H1 (cell line): ENCODE data around the gene MBP. TPM values are rescaled to one million over a fixed set of nuclear protein-coding genes. Genes with fewer than 3 reads are reported as not detected.

ENCODE experiments used
- CTCF ChIA-PET: fragments of 300-600 bp; sonication (Branson Sonifier 250); formaldehyde crosslinking; loops from one replicate; lab custom pipeline; 2021; ENCODE audit not compliant: partially characterized antibody; lab: Charles Lee
- POLR2A ChIA-PET: fragments of 300-600 bp; sonication (Branson Sonifier 250); formaldehyde crosslinking; loops from one replicate; lab custom pipeline; 2021; ENCODE audit warnings: inconsistent platforms; ENCODE audit not compliant: partially characterized antibody; lab: Charles Lee
- DNase-seq, 2 experiments: peaks; one replicate each; pipeline versions ENCODE4 v3.0.0 to v3.0.0-alpha.2; 2010 to 2022; ENCODE audit warnings: low spot score in 2 of 2, low read depth in 1 of 2, mixed read lengths in 1 of 2
- FAIRE-seq: peaks from 2 replicates; lab custom pipeline; 2011; peaks lifted over from hg19 to GRCh38; lab: Jason Lieb, UNC
- H2AFZ ChIP-seq: 2 replicates; pipeline ENCODE4 v1.8.1; 2012; ENCODE audit warnings: low read length, inconsistent platforms
- H2AK5ac ChIP-seq: 2 replicates; pipeline ENCODE4 v1.6.1; 2013; ENCODE audit warnings: low read depth, low read length
- H2BK120ac ChIP-seq: replicated peaks from 2 replicates; pipeline ENCODE3; 2013; ENCODE audit warnings: low read depth, low read length, inconsistent platforms
- H2BK12ac ChIP-seq: 2 replicates; pipeline ENCODE4 v1.6.1; 2013; ENCODE audit warnings: low read depth, low read length
- H2BK15ac ChIP-seq: 2 replicates; pipeline ENCODE4 v1.6.1; 2013; ENCODE audit warnings: low read length
- H2BK20ac ChIP-seq: 2 replicates; pipeline ENCODE4 v1.6.1; 2013; ENCODE audit warnings: low read length
- H2BK5ac ChIP-seq: 2 replicates; pipeline ENCODE4 v1.6.1; 2013; ENCODE audit warnings: low read depth, low read length
- H3K14ac ChIP-seq: 2 replicates; pipeline ENCODE4 v1.6.1; 2013; ENCODE audit warnings: inconsistent platforms; ENCODE audit not compliant: insufficient read length
- H3K18ac ChIP-seq: 2 replicates; pipeline ENCODE4 v1.6.1; 2013; ENCODE audit warnings: low read length; ENCODE audit errors: extremely low read depth
- H3K23ac ChIP-seq: 2 replicates; pipeline ENCODE4 v1.6.1; 2013; ENCODE audit warnings: inconsistent platforms; ENCODE audit not compliant: insufficient read length
- H3K23me2 ChIP-seq: 2 replicates; pipeline ENCODE4 v1.6.1; 2013; ENCODE audit warnings: low read depth, low read length
- H3K27ac ChIP-seq: 2 replicates; pipeline ENCODE4 v1.6.1; 2011; ENCODE audit warnings: low read depth, low read length, inconsistent platforms
- H3K27me3 ChIP-seq, 4 experiments: replicated peaks in 1 of 4; 1 replicate in 1 of 4; 2 replicates in 3 of 4; pipeline versions ENCODE4 v1.6.1 to v1.8.1; 2011 to 2013; ENCODE audit warnings: low read length in 3 of 4, mild to moderate bottlenecking in 3 of 4, inconsistent platforms in 2 of 4, mixed read lengths in 2 of 4, moderate library complexity in 1 of 4; ENCODE audit not compliant: control insufficient read depth in 3 of 4, insufficient read depth in 3 of 4; ENCODE audit errors: extremely low read depth in 1 of 4
- H3K36me3 ChIP-seq, 4 experiments: 2 replicates each; pipeline versions ENCODE4 v1.6.1 to v1.8.1; 2011 to 2013; ENCODE audit warnings: mild to moderate bottlenecking in 4 of 4, low read length in 3 of 4, moderate library complexity in 2 of 4, control low read depth in 1 of 4, inconsistent platforms in 1 of 4; ENCODE audit not compliant: insufficient read depth in 4 of 4, control insufficient read depth in 2 of 4
- H3K4ac ChIP-seq: replicated peaks from 2 replicates; pipeline ENCODE3; 2013; ENCODE audit warnings: low read length, low read depth, mixed read lengths, inconsistent platforms; ENCODE audit not compliant: insufficient read length
- H3K4me1 ChIP-seq, 4 experiments: replicated peaks in 1 of 4; 1 replicate in 1 of 4; 2 replicates in 3 of 4; pipeline versions ENCODE4 v1.6.1 to v1.8.1; 2011 to 2013; ENCODE audit warnings: low read length in 3 of 4, inconsistent platforms in 2 of 4, mixed read lengths in 1 of 4; ENCODE audit not compliant: insufficient read depth in 4 of 4, control insufficient read depth in 3 of 4
- H3K4me2 ChIP-seq, 2 experiments: 2 replicates each; pipeline versions ENCODE4 v1.6.1 to v1.8.1; 2011 to 2013; ENCODE audit warnings: low read depth in 2 of 2, low read length in 2 of 2, control low read depth in 1 of 2, inconsistent platforms in 1 of 2, mild to moderate bottlenecking in 1 of 2; ENCODE audit not compliant: insufficient read depth in 1 of 2
- H3K4me3 ChIP-seq, 4 experiments: fragments of 200-600, 300-600 bp in 1 of 4; sonication (generic), shearing (Covaris generic), sonication (Bioruptor Twin) in 1 of 4; 2 replicates each; pipeline versions ENCODE4 v1.5.1 to v1.8.1; 2011 to 2016; ENCODE audit warnings: low read length in 4 of 4, low read depth in 3 of 4, control low read depth in 2 of 4, inconsistent platforms in 2 of 4, mild to moderate bottlenecking in 2 of 4, mixed read lengths in 1 of 4, moderate library complexity in 1 of 4; ENCODE audit not compliant: insufficient read depth in 2 of 4; ENCODE audit errors: extremely low read depth in 1 of 4
- H3K56ac ChIP-seq: replicated peaks from 2 replicates; pipeline ENCODE3; 2013; ENCODE audit warnings: low read depth, mild to moderate bottlenecking, mixed read lengths, low read length, inconsistent platforms; ENCODE audit not compliant: insufficient read length
- H3K79me1 ChIP-seq: 2 replicates; pipeline ENCODE4 v1.6.1; 2013; ENCODE audit warnings: low read depth, low read length, control low read depth
- H3K79me2 ChIP-seq, 2 experiments: 2 replicates each; pipeline versions ENCODE4 v1.6.1 to v1.8.1; 2012 to 2013; ENCODE audit warnings: low read length in 2 of 2, mild to moderate bottlenecking in 2 of 2, inconsistent platforms in 1 of 2; ENCODE audit not compliant: insufficient read depth in 2 of 2, control insufficient read depth in 1 of 2
- H3K9ac ChIP-seq, 4 experiments: replicated peaks in 1 of 4; 1 replicate in 1 of 4; 2 replicates in 3 of 4; pipeline versions ENCODE4 v1.6.1 to v1.8.1; 2011 to 2013; ENCODE audit warnings: low read depth in 3 of 4, low read length in 3 of 4, control low read depth in 2 of 4, mild to moderate bottlenecking in 2 of 4, moderate library complexity in 2 of 4, inconsistent platforms in 1 of 4; ENCODE audit errors: extremely low read depth in 1 of 4
- H3K9me3 ChIP-seq, 2 experiments: 2 replicates each; pipeline versions ENCODE4 v1.6.1 to v1.8.1; 2012 to 2013; ENCODE audit warnings: mild to moderate bottlenecking in 2 of 2, moderate library complexity in 2 of 2, control low read depth in 1 of 2, inconsistent platforms in 1 of 2, low read depth in 1 of 2, low read length in 1 of 2, mixed read lengths in 1 of 2; ENCODE audit not compliant: insufficient read depth in 2 of 2
- H4K20me1 ChIP-seq, 2 experiments: replicated peaks in 1 of 2; 2 replicates each; pipeline versions ENCODE3 to v1.8.1; 2011 to 2013; ENCODE audit warnings: inconsistent platforms in 2 of 2, low read length in 2 of 2, mild to moderate bottlenecking in 1 of 2; ENCODE audit not compliant: insufficient read depth in 2 of 2, control insufficient read depth in 1 of 2
- H4K5ac ChIP-seq: 2 replicates; pipeline ENCODE4 v1.6.1; 2013; ENCODE audit warnings: low read length, low read depth, mixed read lengths, inconsistent platforms; ENCODE audit not compliant: insufficient read length
- H4K8ac ChIP-seq: 2 replicates; pipeline ENCODE4 v1.8.0; 2013; ENCODE audit warnings: mild to moderate bottlenecking, moderate library complexity, low read length, inconsistent platforms; ENCODE audit not compliant: insufficient read depth; ENCODE audit errors: extremely low read depth
- H4K91ac ChIP-seq: replicated peaks from 2 replicates; pipeline ENCODE3; 2013; ENCODE audit warnings: low read length, mixed read lengths, inconsistent platforms; ENCODE audit not compliant: insufficient read length
- ASH2L ChIP-seq: fragments of 200-600, 300-600 bp; sonication (generic); IDR thresholded peaks from one replicate; pipeline ENCODE4 v1.7.1; 2017; ENCODE audit warnings: low read length
- CEBPB ChIP-seq: IDR thresholded peaks from 2 replicates; pipeline ENCODE4 v1.6.1; 2012; ENCODE audit warnings: low read depth, low read length
- CREB1 ChIP-seq: IDR thresholded peaks from 2 replicates; pipeline ENCODE4 v1.6.1; 2012; ENCODE audit warnings: inconsistent platforms
- EGR1 ChIP-seq: IDR thresholded peaks from 2 replicates; pipeline ENCODE4 v1.6.1; 2011; ENCODE audit warnings: low read depth, low read length, borderline replicate concordance
- JUND ChIP-seq: IDR thresholded peaks from 2 replicates; pipeline ENCODE4 v1.6.1; 2011; ENCODE audit warnings: mild to moderate bottlenecking, improper control_type of control experiment, low read length
- KDM4A ChIP-seq: IDR thresholded peaks from one replicate; pipeline ENCODE4 v1.7.1; 2012; ENCODE audit warnings: low read depth, mild to moderate bottlenecking, moderate library complexity, low read length, inconsistent platforms; ENCODE audit not compliant: severe bottlenecking
- TCF12 ChIP-seq: IDR thresholded peaks from 2 replicates; pipeline ENCODE4 v1.6.1; 2011; ENCODE audit warnings: low read depth, mild to moderate bottlenecking, low read length
- WGBS, 2 experiments: shearing (Covaris generic) in 1 of 2; methylation state at CpG; one replicate each; pipeline versions ENCODE4 v1.1.6 to v1.1.7; 2013 to 2015; ENCODE audit warnings: low lambda C conversion rate in 2 of 2, mixed read lengths in 2 of 2, inconsistent platforms in 1 of 2, low coverage in 1 of 2, missing lambda C conversion rate in 1 of 2; ENCODE audit not compliant: insufficient replicate concordance in 2 of 2, insufficient coverage in 1 of 2, insufficient read length in 1 of 2; ENCODE audit errors: extremely low coverage in 1 of 2, missing lambda C conversion rate in 1 of 2; 5-methylcytosine and 5-hydroxymethylcytosine counted together
- polyA plus RNA-seq, 7 experiments: library from polyadenylated mRNA; depleted of rRNA in 3 of 7; stranded (reverse) in 5 of 7; unstranded in 2 of 7; fragments of >200 nt in 5 of 7; fragments of 200-250 nt in 2 of 7; gene quantifications; 1 replicate in 5 of 7; 2 replicates in 1 of 7; 4 replicates in 1 of 7; pipeline versions ENCODE4 v1.2.1 to v1.2.3, GENCODE V29; 2011 to 2013; ENCODE audit warnings: missing spikeins in 2 of 7, mixed read lengths in 2 of 7
- total RNA-seq: library from RNA; stranded (reverse); fragmentation: NEBNext Ultra II Directional; extraction: Animal tissue kit (Norgen Biotek cat#: 25700); gene quantifications from 2 replicates; pipeline ENCODE4 v1.2.1, GENCODE V29; 2021
- TF ChIP-seq, protein P1 (sequence below), 3 experiments: IDR thresholded peaks; 1 replicate in 2 of 3; 2 replicates in 1 of 3; pipeline versions ENCODE4 v1.5.1 to v1.6.1; 2011; ENCODE audit warnings: low read length in 3 of 3, mild to moderate bottlenecking in 3 of 3, inconsistent platforms in 2 of 3, low read depth in 1 of 3, moderate library complexity in 1 of 3; ENCODE audit not compliant: insufficient read depth in 1 of 3; ENCODE audit errors: control extremely low read depth in 1 of 3

MBP gene
- total and polyA plus RNA-seq, 2 of the 8 experiments (the other 6 are each of a cell fraction or from before 2014, with no cell fraction given): 7.7 to 19.2 TPM

DNA sequence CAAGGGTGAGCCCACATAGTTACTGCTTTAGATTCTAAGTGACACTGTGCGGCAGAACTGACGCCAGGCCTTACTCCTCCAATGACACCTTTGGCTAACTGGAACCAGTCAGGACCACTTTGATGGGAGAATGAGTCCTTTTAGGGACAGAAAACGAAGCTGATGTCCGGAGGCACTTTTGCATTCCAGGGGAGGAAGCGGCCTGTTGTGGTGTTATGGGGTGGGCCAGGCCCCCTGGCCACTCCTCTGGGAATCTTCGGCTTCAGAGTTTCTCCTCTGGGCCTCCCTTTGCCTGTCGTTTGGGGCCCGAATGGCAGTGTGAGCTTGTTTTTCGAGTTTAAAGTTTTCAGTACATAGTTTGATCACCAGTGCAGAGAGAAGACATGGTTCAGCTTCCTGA lies 65.9 kb downstream of the MBP start:
- no peak overlapping the region for H3K14ac ChIP-seq
- TF ChIP-seq, protein P1, sequence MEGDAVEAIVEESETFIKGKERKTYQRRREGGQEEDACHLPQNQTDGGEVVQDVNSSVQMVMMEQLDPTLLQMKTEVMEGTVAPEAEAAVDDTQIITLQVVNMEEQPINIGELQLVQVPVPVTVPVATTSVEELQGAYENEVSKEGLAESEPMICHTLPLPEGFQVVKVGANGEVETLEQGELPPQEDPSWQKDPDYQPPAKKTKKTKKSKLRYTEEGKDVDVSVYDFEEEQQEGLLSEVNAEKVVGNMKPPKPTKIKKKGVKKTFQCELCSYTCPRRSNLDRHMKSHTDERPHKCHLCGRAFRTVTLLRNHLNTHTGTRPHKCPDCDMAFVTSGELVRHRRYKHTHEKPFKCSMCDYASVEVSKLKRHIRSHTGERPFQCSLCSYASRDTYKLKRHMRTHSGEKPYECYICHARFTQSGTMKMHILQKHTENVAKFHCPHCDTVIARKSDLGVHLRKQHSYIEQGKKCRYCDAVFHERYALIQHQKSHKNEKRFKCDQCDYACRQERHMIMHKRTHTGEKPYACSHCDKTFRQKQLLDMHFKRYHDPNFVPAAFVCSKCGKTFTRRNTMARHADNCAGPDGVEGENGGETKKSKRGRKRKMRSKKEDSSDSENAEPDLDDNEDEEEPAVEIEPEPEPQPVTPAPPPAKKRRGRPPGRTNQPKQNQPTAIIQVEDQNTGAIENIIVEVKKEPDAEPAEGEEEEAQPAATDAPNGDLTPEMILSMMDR (IDR thresholded peaks at IDR 0.05; ENCODE audit: control extremely low read depth in 1 of 3, insufficient read depth in 1 of 3, low read depth in 1 of 3, low read length in 3 of 3): no peak
- no peak for TF ChIP-seq ASH2L
- TF ChIP-seq TCF12: no peak
- no peak for TF ChIP-seq CEBPB
- no peak for TF ChIP-seq EGR1
- no peak for TF ChIP-seq CREB1
- TF ChIP-seq KDM4A: no peak
- TF ChIP-seq JUND: no peak
- TF ChIP-seq, all 59 proteins: peak for 0
- no peak overlapping the region for H3K56ac ChIP-seq
- H2BK15ac ChIP-seq: no peak overlapping the region
- no peak overlapping the region for H3K4me3 ChIP-seq
- WGBS, 2 experiments: 88% methylated on average over 9 of the region's 9 CpGs; no CpG with 5 or more reads in 1 of the 2 experiments
- H3K79me1 ChIP-seq: no peaks in the 10 kb centered on the region; the same call in 1 of the 2 replicates
- H4K5ac ChIP-seq: no peak overlapping the region
- no peak overlapping the region for H3K18ac ChIP-seq
- H2AFZ ChIP-seq: no peak overlapping the region
- no peak for FAIRE-seq
- no peak overlapping the region for H4K8ac ChIP-seq
- no peak overlapping the region for H3K23ac ChIP-seq
- no peak overlapping the region for H2BK12ac ChIP-seq
- no peaks in the 10 kb centered on the region for H3K9me3 ChIP-seq
- H3K36me3 ChIP-seq: no peaks in the 10 kb centered on the region
- ChIA-PET CTCF (interaction anchor here (0.6 to 2.3 kb wide), 8 partner anchors 9 to 146 kb away, joined by 3 to 6 read pairs (median 3); no protein-coding TSS in a partner anchor), POLR2A (no interaction called here)
- H3K4ac ChIP-seq: no peak overlapping the region
- H3K4me2 ChIP-seq: no peak overlapping the region
- no peak overlapping the region for H2BK20ac ChIP-seq
- H3K4me1 ChIP-seq: peaks cover 0 to 6% (median 3%) of the 10 kb centered on the region in 4 experiments; a peak in 5 of 7 replicates
- no peak overlapping the region for H2AK5ac ChIP-seq
- no peak overlapping the region for H2BK5ac ChIP-seq
- H2BK120ac ChIP-seq: no peak overlapping the region
- H3K79me2 ChIP-seq: no peaks in the 10 kb centered on the region
- no peak overlapping the region for H3K27ac ChIP-seq
- H4K20me1 ChIP-seq: no peaks in the 10 kb centered on the region
- H3K23me2 ChIP-seq: no peaks in the 10 kb centered on the region
- no peak overlapping the region for H3K9ac ChIP-seq
- H4K91ac ChIP-seq: no peak overlapping the region
- no peak for DNase-seq
- H3K27me3 ChIP-seq: no peaks in the 10 kb centered on the region
